ENCODE data around the gene DFFA. TPM values are rescaled to one million over a fixed set of nuclear protein-coding genes. Genes with fewer than 3 reads are reported as not detected.

The DFFA gene
- polyA plus RNA-seq, 1 of the 3 experiments (the other 2 are of a cell fraction), result 42.3 TPM

GRCh38 chr1:10431070-10431730 is 41.1 kb downstream of the DFFA start:
- Histone ChIP-seq H3F3A (replicated peaks; ENCODE audit: insufficient read depth) (no peaks in the 10 kb centered on the region), H3K79me2 (ENCODE audit: insufficient read depth) (peaks cover 18% of the 10 kb centered on the region), H3K9me2 (no peaks in the 10 kb centered on the region), H3K27me3 (ENCODE audit: insufficient read depth) (no peaks in the 10 kb centered on the region), H3K9ac (peak overlapping the region; percentile 72), H3K4me2 (peak overlapping the region; percentile 91), H3K4me1 (ENCODE audit: control insufficient read depth in 1 of 2, insufficient read depth in 2 of 2, low read depth in 1 of 2, low read length in 1 of 2) (peaks cover 3 to 9% of the 10 kb centered on the region in 2 experiments; a peak in 1 of 4 replicates), H3K27ac (ENCODE audit: low read depth in 2 of 2, low read length in 1 of 2) (peak overlapping the region; percentile 67 to 85; a peak in 3 of 4 replicates), H3K9me3 (no peaks in the 10 kb centered on the region), H2AFZ (ENCODE audit: low read depth) (peak overlapping the region; percentile 81; the same call in 1 of the 2 replicates), H3K4me3 (ENCODE audit: low read depth in 2 of 2, low read length in 1 of 2) (peak overlapping the region; percentile 68 to 82), H4K20me1 (ENCODE audit: insufficient read depth) (no peaks in the 10 kb centered on the region), H3K36me3 (replicated peaks in 1 of 2; ENCODE audit: control insufficient read depth in 1 of 2, insufficient read depth in 2 of 2, low read length in 1 of 2) (peaks cover 0 to 3% of the 10 kb centered on the region in 2 experiments)
- DNase-seq, result no peak
- CTCF ChIA-PET, result interaction anchor here (0.6 to 10.8 kb wide), 19 partner anchors 10 to 557 kb away, joined by 3 to 203 read pairs (median 5); partner anchors contain the start of genes DFFA, KIF1B and PGD
- POLR2A ChIA-PET, result interaction anchor here (0.8 to 2.0 kb wide), 3 partner anchors 22 to 63 kb away, joined by 3 to 11 read pairs (median 5); no protein-coding TSS in a partner anchor
- no peak for TF ChIP-seq USF2 (IDR thresholded peaks at IDR 0.05; ENCODE audit: borderline replicate concordance, low read depth, low read length)
- no peak for TF ChIP-seq SIN3A (IDR thresholded peaks at IDR 0.05; ENCODE audit: borderline replicate concordance, low read depth, low read length)
- no peak for TF ChIP-seq RXRA (IDR thresholded peaks at IDR 0.05; ENCODE audit: borderline replicate concordance, low read depth)
- TF ChIP-seq GABPA (IDR thresholded peaks at IDR 0.05; ENCODE audit: low read depth), result no peak
- TF ChIP-seq, protein P1, sequence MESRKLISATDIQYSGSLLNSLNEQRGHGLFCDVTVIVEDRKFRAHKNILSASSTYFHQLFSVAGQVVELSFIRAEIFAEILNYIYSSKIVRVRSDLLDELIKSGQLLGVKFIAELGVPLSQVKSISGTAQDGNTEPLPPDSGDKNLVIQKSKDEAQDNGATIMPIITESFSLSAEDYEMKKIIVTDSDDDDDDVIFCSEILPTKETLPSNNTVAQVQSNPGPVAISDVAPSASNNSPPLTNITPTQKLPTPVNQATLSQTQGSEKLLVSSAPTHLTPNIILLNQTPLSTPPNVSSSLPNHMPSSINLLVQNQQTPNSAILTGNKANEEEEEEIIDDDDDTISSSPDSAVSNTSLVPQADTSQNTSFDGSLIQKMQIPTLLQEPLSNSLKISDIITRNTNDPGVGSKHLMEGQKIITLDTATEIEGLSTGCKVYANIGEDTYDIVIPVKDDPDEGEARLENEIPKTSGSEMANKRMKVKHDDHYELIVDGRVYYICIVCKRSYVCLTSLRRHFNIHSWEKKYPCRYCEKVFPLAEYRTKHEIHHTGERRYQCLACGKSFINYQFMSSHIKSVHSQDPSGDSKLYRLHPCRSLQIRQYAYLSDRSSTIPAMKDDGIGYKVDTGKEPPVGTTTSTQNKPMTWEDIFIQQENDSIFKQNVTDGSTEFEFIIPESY (IDR thresholded peaks at IDR 0.05; ENCODE audit: borderline replicate concordance, low read depth), result no peak
- no peak for TF ChIP-seq RCOR1 (IDR thresholded peaks at IDR 0.05; ENCODE audit: low read length)
- no peak for TF ChIP-seq GATA2 (CRISPR knock-in tag; IDR thresholded peaks at IDR 0.05)
- TF ChIP-seq JUND (IDR thresholded peaks at IDR 0.05), result no peak
- no peak for TF ChIP-seq SMC3 (IDR thresholded peaks at IDR 0.05; ENCODE audit: low read depth, low read length)
- no peak for TF ChIP-seq ELF1 (IDR thresholded peaks at IDR 0.05)
- no peak for TF ChIP-seq EP300 (IDR thresholded peaks at IDR 0.05; ENCODE audit: borderline replicate concordance in 1 of 2, low read depth in 1 of 2, low read length in 1 of 2)
- 36% methylated on average over 29 of the region's 30 CpGs for WGBS (ENCODE audit: low lambda C conversion rate)

All from SK-N-SH (cell line).